Measurements from ENCODE around the gene CCSAP.

CCSAP gene

GRCh38 chr1:229360420-229360819 is 17.6 kb upstream of the CCSAP start:
- DNase-seq (ENCODE audit: low read depth in 1 of 2, low spot score in 1 of 2) = no peak
- Histone ChIP-seq H3K27me3 (ENCODE audit: insufficient read depth, poor library complexity, severe bottlenecking) (no peaks in the 10 kb centered on the region), H3K4me3 (replicated peaks; ENCODE audit: insufficient read depth, low read length) (no peak overlapping the region), H3K27ac (replicated peaks) (no peak overlapping the region)
- TF ChIP-seq GABPA (IDR thresholded peaks at IDR 0.05; ENCODE audit: low read depth) = no peak
- no peak for TF ChIP-seq CTCF (IDR thresholded peaks at IDR 0.05; ENCODE audit: insufficient read depth, low read length)
- TF ChIP-seq POLR2AphosphoS5 (IDR thresholded peaks at IDR 0.05; ENCODE audit: low read depth) = no peak
- no peak for TF ChIP-seq SPI1 (IDR thresholded peaks at IDR 0.05; ENCODE audit: borderline replicate concordance, low read depth)
- no peak for TF ChIP-seq REST (IDR thresholded peaks at IDR 0.05; ENCODE audit: insufficient replicate concordance, low read depth)

GRCh38 chr1:229355661-229356060 is 12.8 kb upstream of the CCSAP start:
- Histone ChIP-seq H3K27me3 (ENCODE audit: insufficient read depth, poor library complexity, severe bottlenecking) (no peaks in the 10 kb centered on the region), H3K27ac (replicated peaks) (no peak overlapping the region), H3K4me3 (replicated peaks; ENCODE audit: insufficient read depth, low read length) (no peak overlapping the region)
- no peak for DNase-seq (ENCODE audit: low read depth in 1 of 2, low spot score in 1 of 2)
- TF ChIP-seq CTCF (IDR thresholded peaks at IDR 0.05; ENCODE audit: insufficient read depth, low read length) = no peak
- no peak for TF ChIP-seq POLR2AphosphoS5 (IDR thresholded peaks at IDR 0.05; ENCODE audit: low read depth)
- no peak for TF ChIP-seq SPI1 (IDR thresholded peaks at IDR 0.05; ENCODE audit: borderline replicate concordance, low read depth)
- no peak for TF ChIP-seq REST (IDR thresholded peaks at IDR 0.05; ENCODE audit: insufficient replicate concordance, low read depth)
- no peak for TF ChIP-seq GABPA (IDR thresholded peaks at IDR 0.05; ENCODE audit: low read depth)

GRCh38 chr1:229354226-229354625 is 11.4 kb upstream of the CCSAP start:
- no peak for DNase-seq (ENCODE audit: low read depth in 1 of 2, low spot score in 1 of 2)
- Histone ChIP-seq H3K27me3 (ENCODE audit: insufficient read depth, poor library complexity, severe bottlenecking) (no peaks in the 10 kb centered on the region), H3K4me3 (replicated peaks; ENCODE audit: insufficient read depth, low read length) (no peak overlapping the region), H3K27ac (replicated peaks) (no peak overlapping the region)
- TF ChIP-seq POLR2AphosphoS5 (IDR thresholded peaks at IDR 0.05; ENCODE audit: low read depth) (no peak), GABPA (IDR thresholded peaks at IDR 0.05; ENCODE audit: low read depth) (no peak), CTCF (IDR thresholded peaks at IDR 0.05; ENCODE audit: insufficient read depth, low read length) (no peak), REST (IDR thresholded peaks at IDR 0.05; ENCODE audit: insufficient replicate concordance, low read depth) (no peak), SPI1 (IDR thresholded peaks at IDR 0.05; ENCODE audit: borderline replicate concordance, low read depth) (no peak)

Data from HL-60 (cell line).